Measurements from ENCODE around the gene MOBP.
"Not testable (repeated sequence)": the region's sequence is repeated elsewhere in the genome, so short reads cannot be mapped to it uniquely, and the experiment has no call there.

MOBP gene, protein sequence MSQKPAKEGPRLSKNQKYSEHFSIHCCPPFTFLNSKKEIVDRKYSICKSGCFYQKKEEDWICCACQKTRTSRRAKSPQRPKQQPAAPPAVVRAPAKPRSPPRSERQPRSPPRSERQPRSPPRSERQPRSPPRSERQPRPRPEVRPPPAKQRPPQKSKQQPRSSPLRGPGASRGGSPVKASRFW

DNA sequence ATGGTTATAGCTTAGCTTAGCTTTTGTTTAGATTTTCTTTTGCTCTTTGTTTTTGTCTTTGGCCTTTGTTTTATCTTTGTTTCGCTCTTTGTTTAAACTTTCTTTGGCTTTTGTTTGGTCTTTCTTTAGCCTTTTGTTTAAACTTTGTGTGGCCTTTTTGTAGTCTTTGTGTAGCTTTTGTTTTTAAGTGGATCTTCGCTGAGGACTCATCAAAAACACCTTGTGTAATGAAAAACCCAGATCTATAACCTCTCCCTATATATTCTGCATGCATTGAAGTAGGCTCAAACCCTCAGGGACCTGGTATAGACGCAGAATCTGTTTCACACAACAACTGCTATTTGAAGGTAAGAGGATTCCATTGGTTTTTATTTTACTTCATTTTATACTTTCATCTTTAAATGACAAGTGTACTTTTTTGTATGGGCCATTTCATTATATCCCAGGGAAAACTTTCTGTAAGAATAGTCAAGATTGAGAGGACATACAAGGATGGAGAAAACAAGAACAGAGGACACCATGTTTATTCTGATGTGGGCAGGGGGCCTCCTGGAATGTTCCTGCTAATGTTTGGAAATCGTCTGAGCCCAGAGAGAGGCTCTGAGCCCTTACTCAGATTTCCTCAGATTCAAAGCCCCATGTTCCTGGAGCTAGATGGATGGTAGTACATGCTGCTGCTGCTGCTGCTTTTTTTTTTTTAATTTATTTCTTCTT lies at the start of gene MOBP:
Gene MOBP, plus strand, starts transcription at position 287 of the 714 bp plus-strand sequence. CDS start 34,390 bp downstream, outside the sequence.
- DNase-seq (ENCODE audit: insufficient read length, low spot score) (no peak), FAIRE-seq (no peak)

DNA sequence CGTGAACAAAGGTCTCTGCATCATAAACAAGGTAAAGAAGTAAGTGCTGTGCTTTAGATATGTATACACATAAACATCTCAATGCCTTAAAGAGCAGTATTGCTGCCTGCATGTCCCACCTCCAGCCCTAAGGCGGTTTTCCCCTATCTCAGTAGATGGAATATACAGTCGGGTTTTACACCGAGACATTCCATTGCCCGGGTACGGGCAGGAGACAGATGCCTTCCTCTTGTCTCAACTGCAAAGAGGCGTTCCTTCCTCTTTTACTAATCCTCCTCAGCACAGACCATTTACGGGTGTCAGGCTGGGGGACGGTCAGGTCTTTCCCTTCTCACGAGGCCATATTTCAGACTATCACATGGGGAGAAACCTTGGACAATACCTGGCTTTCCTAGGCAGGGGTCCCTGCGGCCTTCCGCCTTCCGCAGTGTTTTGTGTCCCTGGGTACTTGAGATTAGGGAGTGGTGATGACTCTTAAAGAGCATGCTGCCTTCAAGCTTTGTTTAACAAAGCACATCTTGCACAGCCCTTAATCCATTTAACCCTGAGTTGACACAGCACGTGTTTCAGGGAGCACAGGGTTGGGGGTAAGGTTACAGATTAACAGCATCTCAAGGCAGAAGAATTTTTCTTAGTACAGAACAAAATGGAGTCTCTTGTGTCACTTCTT lies 48.8 kb upstream of the MOBP start:
- not testable (repeated sequence) for FAIRE-seq; DNase-seq (ENCODE audit: insufficient read length, low spot score)

DNA sequence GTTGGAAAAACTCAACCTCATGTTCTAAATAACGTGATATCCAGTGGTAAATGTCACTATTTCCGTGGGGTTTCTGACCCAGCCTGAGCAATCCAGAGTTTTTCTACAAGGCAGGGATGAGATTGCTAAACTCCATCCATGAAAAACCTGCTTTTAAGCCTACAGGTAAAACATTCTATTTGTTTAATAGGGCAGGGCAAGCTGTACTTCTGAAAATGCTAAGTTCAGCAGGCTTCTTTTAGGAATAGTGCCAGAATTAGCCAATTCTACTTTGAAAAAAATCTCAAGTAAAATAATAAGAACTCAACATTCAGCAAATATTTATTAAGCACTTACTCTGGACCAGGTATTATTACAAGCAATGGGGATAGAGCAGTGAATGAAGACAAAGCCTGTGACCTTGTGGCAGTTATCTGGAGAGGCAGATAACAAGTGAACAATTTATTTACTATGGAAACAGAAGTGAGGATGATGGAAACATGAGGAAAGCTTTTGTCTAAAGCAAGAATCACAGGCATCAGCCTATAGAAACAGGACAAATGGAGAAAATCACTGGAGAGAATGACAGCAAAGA lies 47.7 kb upstream of the MOBP start:
- no peak for DNase-seq (ENCODE audit: insufficient read length, low spot score)
- no peak for FAIRE-seq

DNA sequence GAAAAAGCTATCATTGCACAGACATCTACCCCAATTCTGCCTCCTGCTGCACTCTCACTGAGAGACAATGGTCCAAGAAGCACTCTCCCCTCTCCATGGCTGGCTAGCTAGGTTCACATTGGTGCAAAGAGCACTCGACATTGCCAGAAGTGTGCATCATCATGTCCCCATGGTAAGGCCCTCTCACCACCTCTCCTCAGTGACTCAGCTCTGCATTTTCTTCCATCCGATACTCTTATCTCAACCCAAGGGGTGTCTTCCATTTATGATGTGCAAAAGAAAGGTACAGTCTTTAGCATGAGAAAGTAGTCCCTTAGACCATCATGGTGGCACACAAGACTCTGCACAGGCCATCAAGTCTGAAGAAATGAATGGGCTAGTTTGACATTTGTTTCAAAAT lies 46.9 kb upstream of the MOBP start:
- DNase-seq (ENCODE audit: insufficient read length, low spot score) (no peak), FAIRE-seq (no peak)

DNA sequence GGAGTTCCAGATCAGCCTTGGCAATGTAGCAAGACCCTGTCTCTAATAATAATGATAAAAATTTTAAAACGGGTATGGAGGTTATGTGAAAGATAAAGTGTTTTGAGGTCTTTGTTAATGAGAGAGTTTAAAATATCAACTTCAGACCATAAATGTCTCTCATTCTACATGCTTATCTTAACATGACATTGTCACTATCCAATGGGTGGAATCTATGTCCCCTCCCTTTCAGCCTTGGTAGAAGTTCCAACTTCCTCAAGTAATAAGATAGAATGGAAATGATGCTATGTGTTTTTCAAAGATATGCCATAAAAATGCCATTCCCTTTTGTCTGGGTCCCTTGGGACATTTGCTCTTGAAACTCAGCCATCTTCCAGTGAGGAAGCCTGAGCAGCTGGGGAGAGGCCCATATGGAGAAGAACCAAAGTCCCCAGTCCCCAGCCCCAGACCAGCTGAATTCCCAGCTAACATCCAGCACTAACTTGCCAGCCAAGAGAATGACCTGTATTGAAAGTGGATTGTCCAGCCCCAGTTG lies 44.0 kb upstream of the MOBP start:
- DNase-seq (ENCODE audit: insufficient read length, low spot score) (no peak), FAIRE-seq (no peak)

DNA sequence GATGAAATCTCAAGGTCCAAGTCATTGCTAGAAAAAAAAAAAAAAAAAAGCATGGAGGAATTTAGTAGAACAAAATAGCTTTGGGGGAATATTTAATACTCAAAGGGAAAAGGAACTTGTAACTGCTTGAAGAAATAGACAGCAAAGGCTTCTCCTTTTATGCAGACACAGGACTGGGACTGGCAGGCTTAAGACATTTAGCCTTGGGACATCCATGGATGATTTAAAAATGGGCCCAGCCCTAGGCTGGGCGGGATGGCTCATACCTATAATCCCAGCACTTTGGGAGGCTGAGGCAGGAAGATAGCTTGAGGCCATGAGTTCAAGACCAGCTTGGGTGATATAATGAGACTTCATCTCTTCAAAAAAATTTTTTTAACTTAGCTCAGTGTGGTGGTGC lies 41.2 kb upstream of the MOBP start:
- DNase-seq (ENCODE audit: insufficient read length, low spot score) (no peak), FAIRE-seq (no peak)

DNA sequence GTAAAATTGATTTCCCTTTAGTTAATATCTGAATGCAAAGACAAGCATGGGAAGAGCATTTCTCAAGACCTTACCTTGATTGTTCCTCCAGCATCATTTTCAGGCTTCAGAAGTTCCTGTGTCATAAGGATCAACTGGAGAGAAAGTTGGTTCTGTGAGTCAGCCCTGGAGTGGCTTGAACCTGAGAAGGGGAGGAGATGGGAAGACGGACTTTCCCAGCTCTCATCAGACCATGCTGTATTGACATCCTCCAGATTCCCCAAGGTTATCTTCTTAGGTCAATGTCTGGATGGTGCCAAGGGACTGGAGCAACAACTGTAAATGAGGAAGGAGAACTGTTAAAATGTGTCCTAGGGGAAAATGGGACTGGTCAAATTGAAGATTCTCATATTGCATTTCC lies 40.0 kb upstream of the MOBP start:
- FAIRE-seq (no peak), DNase-seq (ENCODE audit: insufficient read length, low spot score) (no peak)

DNA sequence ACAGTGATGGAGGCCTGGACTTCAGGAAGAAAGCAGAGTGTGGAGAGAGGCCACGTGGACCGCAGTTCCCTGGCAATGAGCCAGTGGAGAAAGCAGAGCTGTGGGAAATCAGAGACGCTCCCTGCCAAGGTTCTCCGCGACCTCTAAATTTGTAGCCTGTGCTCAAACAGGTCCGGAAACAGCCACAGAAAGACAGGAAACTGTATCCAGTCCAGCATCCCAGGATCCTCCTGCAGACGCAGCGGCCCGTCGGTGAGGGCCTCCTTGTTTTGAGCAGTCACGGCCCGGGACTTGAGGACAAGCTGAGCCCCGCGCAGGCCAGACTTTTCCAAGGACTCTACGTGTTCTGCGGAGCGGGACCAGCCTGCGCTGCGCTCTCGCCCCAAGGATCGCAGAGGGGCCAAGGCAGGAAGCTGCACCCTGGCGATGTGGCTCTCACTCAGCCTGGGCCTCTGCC lies 38.7 kb upstream of the MOBP start:
- no peak for FAIRE-seq
- no peak for DNase-seq (ENCODE audit: insufficient read length, low spot score)

DNA sequence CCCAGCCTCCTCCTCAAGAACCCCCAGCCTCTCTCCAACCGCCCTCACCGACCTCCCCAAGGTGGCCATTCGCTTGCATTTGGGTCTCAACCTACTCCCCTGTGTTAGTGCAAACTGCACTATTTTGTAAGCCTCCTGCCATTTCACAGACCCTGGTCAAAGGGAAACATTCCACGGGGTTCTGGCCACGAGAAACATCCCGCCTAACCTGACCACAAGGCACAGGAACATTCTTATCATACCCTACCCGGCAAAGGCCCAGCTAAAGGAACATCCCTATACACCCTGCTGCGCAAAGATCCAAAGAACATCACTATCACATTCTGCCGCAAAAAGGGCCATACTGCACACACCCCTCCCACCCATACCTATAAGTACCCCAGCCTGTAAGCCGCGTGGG lies 38.0 kb upstream of the MOBP start:
- DNase-seq (ENCODE audit: insufficient read length, low spot score) (no peak), FAIRE-seq (no peak)

DNA sequence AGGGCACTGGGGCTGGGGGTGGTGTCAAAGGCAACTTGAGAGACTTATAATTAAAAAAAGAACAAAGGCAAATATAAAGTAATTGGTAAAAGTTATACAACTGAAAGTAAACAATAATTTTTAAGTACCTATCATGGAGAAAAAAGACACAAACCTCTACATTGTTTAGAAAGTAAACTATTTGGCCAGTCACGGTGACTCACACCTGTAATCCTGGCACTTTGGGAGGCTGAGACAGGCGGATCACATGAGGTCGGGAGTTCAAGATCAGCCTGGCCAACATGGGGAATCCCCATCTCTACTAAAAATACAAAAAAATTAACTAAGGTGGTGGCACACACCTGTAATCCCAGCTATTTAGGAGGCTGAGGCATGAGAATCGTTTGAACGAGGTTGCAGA lies 35.1 kb upstream of the MOBP start:
- no peak for DNase-seq (ENCODE audit: insufficient read length, low spot score)
- FAIRE-seq = no peak

DNA sequence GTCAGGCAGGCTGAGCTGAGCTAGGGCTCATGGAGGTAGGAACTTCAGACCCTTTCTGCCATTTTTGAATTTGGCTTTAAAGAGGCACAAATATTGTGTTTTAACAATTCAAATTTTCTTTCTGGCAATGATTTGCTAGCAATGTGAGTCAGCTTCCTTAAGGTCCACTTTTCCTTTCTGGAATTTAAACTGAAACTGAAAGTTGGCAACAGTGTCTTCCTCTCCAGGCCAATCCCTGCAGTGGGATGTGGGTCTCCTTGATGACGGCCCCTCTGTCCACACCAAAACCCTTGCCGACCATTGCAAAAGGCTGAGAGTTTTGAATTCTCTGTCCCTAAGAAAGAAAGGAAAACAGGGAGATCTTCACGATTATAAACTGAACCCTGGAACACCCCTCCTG lies 33.8 kb upstream of the MOBP start:
- FAIRE-seq (no peak), DNase-seq (ENCODE audit: insufficient read length, low spot score) (no peak)

DNA sequence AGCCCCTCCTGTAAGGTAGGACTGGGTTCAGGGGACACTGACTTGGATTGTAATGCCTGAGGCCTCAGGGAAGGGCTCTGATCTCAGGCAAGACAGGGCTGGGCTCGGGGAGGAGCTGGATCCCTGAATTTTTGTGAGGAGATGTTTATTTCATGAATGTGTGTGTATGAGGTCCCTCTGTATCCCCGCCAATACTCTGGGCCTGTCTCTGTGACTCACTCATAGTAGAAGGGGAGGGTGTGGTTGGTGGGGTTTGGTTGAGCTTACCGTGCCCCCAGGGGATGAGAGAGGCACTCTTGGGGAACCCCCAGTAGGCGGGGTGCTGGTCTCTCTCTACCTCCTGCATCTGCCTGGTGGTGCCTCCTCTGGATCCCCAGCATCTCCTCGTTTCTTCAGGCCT lies 32.9 kb upstream of the MOBP start:
- DNase-seq (ENCODE audit: insufficient read length, low spot score) = no peak
- FAIRE-seq = no peak

DNA sequence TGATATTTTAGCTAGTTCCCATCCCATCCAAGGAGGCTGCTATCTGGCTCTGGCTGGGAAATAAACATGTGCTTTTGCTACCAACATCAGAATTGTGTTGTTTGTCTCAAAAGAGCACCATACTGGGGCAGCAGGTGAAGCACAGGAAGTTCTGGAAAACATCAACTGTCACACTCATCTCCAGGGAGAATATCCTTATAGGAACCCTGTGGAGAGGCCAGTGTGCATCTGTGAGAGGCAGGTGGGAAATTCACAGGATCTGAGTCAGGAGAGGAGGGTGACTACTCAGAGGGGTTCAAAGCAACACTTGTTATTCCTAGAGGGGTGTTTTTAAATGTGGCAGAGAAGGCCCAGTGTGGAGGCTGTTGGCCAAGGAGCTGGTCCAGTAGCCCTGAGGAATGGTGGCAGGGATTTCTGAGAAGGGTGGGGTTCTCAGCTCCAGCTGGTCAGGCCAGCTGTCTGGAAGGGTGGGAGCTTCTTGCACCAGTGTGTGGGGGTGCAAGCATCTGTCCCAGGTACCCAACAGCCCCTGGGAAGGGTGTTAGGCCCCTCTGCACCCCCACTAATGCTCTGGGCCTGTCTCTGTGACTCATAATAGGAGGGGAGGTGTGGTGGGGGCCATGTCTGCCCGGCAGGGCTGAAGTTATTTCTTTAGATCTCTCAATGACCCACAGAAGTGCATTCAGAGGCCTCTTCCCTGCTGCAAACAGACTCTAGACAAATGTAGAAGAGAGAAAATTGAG lies 32.3 kb upstream of the MOBP start:
- DNase-seq (ENCODE audit: insufficient read length, low spot score) = no peak
- no peak for FAIRE-seq

DNA sequence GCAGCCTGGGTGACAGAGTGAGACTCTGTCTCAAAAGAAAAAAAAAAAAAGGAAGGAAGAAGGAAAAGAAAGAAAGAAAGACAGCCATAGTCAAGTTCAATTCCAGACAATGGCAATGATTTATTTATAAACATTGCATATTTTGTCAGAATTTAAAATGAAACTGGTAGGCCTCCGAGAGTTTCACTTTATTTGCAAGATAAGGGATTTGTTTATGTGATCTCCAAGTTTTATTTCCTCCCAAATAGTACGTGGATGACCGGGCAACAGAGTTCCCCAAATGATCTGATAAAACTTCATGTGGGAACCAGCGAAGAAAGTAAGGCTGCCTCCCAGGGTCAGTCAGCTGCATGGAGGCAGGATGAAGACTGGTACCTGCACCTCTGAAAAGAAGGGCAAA lies 28.6 kb upstream of the MOBP start:
- FAIRE-seq (no peak), DNase-seq (ENCODE audit: insufficient read length, low spot score) (no peak)

DNA sequence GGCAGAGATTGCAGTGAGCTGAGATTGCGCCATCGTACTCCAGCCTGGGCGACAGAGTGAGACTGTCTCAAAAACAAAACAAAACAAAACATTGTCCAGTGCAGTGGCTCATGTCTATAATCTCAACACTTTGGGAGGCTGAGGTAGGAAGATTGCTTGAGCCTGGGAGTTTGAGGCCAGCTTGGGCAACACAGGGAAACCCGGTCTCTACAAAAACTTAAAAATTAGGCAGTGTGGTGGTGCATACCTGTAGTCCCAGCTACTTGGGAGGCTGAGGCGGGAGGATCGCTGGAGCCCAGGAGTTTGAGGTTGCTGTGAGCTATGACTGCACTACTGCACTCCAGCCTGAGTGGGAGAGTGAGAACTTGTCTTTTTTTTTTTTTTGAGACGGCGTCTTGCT lies 27.2 kb upstream of the MOBP start:
- DNase-seq (ENCODE audit: insufficient read length, low spot score) (no peak), FAIRE-seq (no peak)

DNA sequence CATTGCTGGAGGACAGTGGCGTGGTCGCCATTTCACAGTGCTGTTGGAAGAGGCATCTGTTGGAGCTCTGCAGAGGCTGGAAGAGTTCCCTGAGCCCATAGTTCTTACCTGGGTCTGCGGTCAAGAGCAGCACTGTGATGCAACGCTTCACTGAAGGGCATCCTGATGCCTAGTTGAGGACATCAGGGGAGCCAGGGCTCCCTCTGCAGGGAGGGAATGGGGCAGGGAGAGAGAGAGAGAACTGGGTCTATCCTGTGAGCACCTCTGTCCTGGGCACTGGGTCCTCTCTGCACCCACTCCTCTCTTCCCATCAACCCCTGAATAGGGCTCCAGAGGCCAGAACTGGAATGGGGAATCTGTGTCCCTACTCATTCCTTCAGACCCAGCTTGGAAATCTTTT lies 23.9 kb upstream of the MOBP start:
- no peak for FAIRE-seq
- DNase-seq (ENCODE audit: insufficient read length, low spot score) = no peak

DNA sequence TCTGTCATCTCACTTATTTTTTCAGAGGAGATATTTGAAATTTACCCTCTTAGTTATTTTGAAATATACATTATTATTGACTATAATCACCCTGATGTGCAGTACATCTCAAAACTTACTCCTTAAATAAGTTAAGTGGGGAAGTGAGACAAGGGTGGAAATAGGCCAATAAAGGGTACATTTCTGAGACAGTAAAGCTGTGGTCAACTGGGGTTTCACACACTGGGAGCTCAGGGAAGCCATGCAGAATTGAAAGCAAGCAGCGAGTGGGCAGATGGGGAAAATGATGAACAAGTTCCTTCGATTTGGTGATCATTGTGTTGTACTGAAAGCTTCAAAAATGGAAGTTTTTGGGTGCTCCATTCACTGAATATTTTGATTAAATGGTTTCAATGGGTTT lies 21.6 kb upstream of the MOBP start:
- DNase-seq (ENCODE audit: insufficient read length, low spot score) (no peak), FAIRE-seq (no peak)

DNA sequence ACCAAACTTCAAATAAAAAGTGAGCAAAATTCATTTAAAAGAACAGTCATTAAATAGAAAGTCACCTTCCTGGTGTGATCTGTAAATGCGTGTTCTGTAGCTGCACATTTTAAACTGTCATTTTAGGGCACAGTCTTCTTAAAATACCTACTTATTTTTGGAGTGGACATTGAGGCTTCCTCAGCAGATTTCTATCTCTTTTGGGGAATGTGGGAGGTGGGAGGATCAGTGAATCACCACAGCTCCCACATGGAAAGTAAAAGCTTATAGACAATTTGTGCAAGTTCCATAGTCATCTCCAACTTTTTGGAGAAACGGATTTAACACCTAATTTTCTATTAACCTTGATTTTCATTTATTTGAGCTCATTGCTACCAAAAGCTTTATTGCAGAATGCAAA lies 21.0 kb upstream of the MOBP start:
- FAIRE-seq (no peak), DNase-seq (ENCODE audit: insufficient read length, low spot score) (no peak)

DNA sequence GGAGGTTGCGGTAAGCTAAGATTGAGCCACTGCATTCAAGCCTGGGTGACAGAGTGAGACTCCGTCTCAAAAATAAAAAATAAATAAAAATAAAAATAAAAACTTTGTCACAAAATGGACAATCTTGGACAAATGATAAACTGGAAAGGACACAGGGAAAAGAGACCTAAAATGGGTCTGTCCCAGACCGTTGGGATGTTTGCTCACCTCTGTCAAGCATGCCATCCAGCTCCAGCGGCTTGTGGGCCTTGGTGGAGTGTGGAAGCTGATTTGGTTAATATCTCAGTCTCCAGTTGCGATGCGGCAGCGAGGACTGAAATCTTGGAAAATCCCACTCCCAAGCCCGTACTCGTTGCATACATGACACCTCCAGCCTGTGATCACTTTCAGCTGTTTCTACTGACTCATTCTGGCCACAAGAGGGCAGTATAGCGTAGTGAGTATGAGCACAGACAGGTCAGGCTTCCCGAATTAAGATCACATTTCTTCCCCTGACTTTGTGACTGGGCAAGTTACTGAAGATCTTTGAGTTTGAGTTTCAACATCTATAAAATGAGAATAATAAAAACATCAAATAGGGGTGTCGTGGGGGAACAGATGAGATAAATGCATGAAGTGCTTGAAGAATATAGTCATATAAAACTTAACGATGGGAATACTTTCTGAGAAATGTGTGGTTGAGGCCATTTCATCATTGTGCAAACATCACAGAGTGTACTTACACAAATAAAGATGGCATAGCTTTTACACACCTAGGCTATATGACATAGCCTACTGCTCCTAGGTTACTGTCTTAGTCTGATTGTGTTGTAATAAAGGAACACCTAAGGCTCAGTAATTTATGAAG lies 19.6 kb upstream of the MOBP start:
- FAIRE-seq (peak; percentile 90), DNase-seq (ENCODE audit: insufficient read length, low spot score) (peak; percentile 60)
